K562 (cell line): ENCODE data around the gene GIPR. TPM values are rescaled to one million over a fixed set of nuclear protein-coding genes. Genes with fewer than 3 reads are reported as not detected.

Experiments
- BRCA1 ChIP-seq, 2 experiments: fragments of 450-650 bp in 1 of 2; sonication (generic) in 1 of 2; formaldehyde crosslinking in 1 of 2; IDR thresholded peaks; 2 replicates each; pipeline versions ENCODE4 v1.5.0 to v1.6.1; 2017 to 2020; ENCODE audit warnings: mild to moderate bottlenecking in 1 of 2, missing genetic modification reagents in 1 of 2
- CBFA2T3 ChIP-seq: fragments of 450-650 bp; IDR thresholded peaks from 2 replicates; pipeline ENCODE4 v1.6.1; 2017
- CBFB ChIP-seq: sonication (generic); formaldehyde crosslinking; IDR thresholded peaks from 2 replicates; pipeline ENCODE4 v1.4.0; 2020; ENCODE audit warnings: mild to moderate bottlenecking, missing genetic modification reagents
- CBX1 ChIP-seq: sonication (generic); IDR thresholded peaks from 2 replicates; pipeline ENCODE4 v1.6.1; 2016; ENCODE audit warnings: antibody characterized with exemption, low read depth, mild to moderate bottlenecking
- CHD2 ChIP-seq: IDR thresholded peaks from 2 replicates; pipeline ENCODE4 v1.6.1; 2011; ENCODE audit warnings: low read depth, low read length
- CREB1 ChIP-seq, 2 experiments: sonication (generic) in 1 of 2; formaldehyde crosslinking in 1 of 2; IDR thresholded peaks; 2 replicates each; pipeline versions ENCODE4 v1.6.1 to v1.8.0; 2012 to 2022; ENCODE audit warnings: inconsistent platforms in 1 of 2, mild to moderate bottlenecking in 1 of 2, missing genetic modification reagents in 1 of 2, moderate library complexity in 1 of 2
- E2F3 ChIP-seq: fragments of 250-450 bp; sonication (Bioruptor Pico); IDR thresholded peaks from 2 replicates; pipeline ENCODE4 v1.4.0; 2020; ENCODE audit warnings: mild to moderate bottlenecking
- FOXA3 ChIP-seq, 2 experiments: fragments of 450-650 bp in 1 of 2; sonication (generic) in 1 of 2; formaldehyde crosslinking; IDR thresholded peaks in 1 of 2; conservative IDR thresholded peaks in 1 of 2; 2 replicates each; pipeline versions ENCODE4 v1.4.0 to v1.8.0; 2020 to 2022; ENCODE audit warnings: mild to moderate bottlenecking in 2 of 2, missing genetic modification reagents in 1 of 2
- HNRNPH1 ChIP-seq: fragments of 200-400 bp; formaldehyde crosslinking; optimal IDR thresholded peaks from 2 replicates; pipeline ENCODE3; 2017; ENCODE audit warnings: low read depth, mild to moderate bottlenecking, low read length, moderate library complexity
- ILF3 ChIP-seq: fragments of 450-650 bp; IDR thresholded peaks from 2 replicates; pipeline ENCODE4 v1.6.1; 2018; ENCODE audit warnings: antibody characterized with exemption, mild to moderate bottlenecking, moderate library complexity, borderline replicate concordance
- MCM3 ChIP-seq: fragments of 450-650 bp; IDR thresholded peaks from 2 replicates; pipeline ENCODE4 v1.6.1; 2016
- NUFIP1 ChIP-seq: fragments of 450-650 bp; IDR thresholded peaks from 2 replicates; pipeline ENCODE4 v1.6.1; 2018; ENCODE audit not compliant: partially characterized antibody
- RBM14 ChIP-seq: fragments of 200-400 bp; formaldehyde crosslinking; IDR thresholded peaks from 2 replicates; pipeline ENCODE4 v1.6.1; 2018; ENCODE audit warnings: low read depth, mild to moderate bottlenecking, low read length, moderate library complexity, borderline replicate concordance; ENCODE audit not compliant: insufficient read depth
- RUNX1 ChIP-seq: sonication (generic); IDR thresholded peaks from 2 replicates; pipeline ENCODE4 v1.6.1; 2016; ENCODE audit warnings: antibody characterized with exemption, low read depth
- SAP30 ChIP-seq: fragments of 200-600 bp; sonication (generic); IDR thresholded peaks from 2 replicates; pipeline ENCODE4 v1.6.1; 2012; ENCODE audit warnings: borderline replicate concordance, low read depth, mild to moderate bottlenecking, moderate library complexity, low read length, control low read depth, inconsistent platforms; ENCODE audit not compliant: insufficient read depth, poor library complexity, severe bottlenecking
- SMAD3 ChIP-seq: fragments of 450-650 bp; formaldehyde crosslinking; conservative IDR thresholded peaks from 2 replicates; pipeline ENCODE4 v1.4.0; 2020; ENCODE audit warnings: mild to moderate bottlenecking
- SP1 ChIP-seq: sonication (generic); formaldehyde crosslinking; IDR thresholded peaks from 2 replicates; pipeline ENCODE4 v1.8.1; 2022; ENCODE audit warnings: mild to moderate bottlenecking, missing genetic modification reagents
- SPI1 ChIP-seq: IDR thresholded peaks from 2 replicates; pipeline ENCODE4 v1.6.1; 2011; ENCODE audit warnings: low read depth, low read length, control low read depth, borderline replicate concordance
- XRCC5 ChIP-seq: fragments of 200-400 bp; formaldehyde crosslinking; IDR thresholded peaks from 2 replicates; pipeline ENCODE4 v1.6.1; 2017; ENCODE audit warnings: low read depth, mild to moderate bottlenecking, low read length
- ZNF583 ChIP-seq: fragments of 250-450 bp; sonication (Bioruptor Pico); IDR thresholded peaks from 2 replicates; pipeline ENCODE4 v1.4.0; 2020
- ZNF644 ChIP-seq: fragments of 200-800 bp; sonication (Bioruptor generic); IDR thresholded peaks from 2 replicates; pipeline ENCODE4 v1.6.1; 2016; ENCODE audit warnings: low read depth, missing genetic modification characterization, missing compliant biosample characterization
- polyA plus RNA-seq, 8 experiments: library from polyadenylated mRNA; depleted of rRNA in 4 of 8; stranded (reverse) in 5 of 8; unstranded in 3 of 8; fragments of >200 nt; fragmentation: Nextera tagmentation in 2 of 8; fragmentation: Illumina TruSeq in 1 of 8; extraction: Ambion mirVana in 2 of 8; extraction: Trizol in 1 of 8; gene quantifications; 2 replicates each; pipeline versions ENCODE4 v1.2.1 to v1.2.3, GENCODE V29; 2011 to 2014; ENCODE audit warnings: inconsistent platforms in 1 of 8, missing spikeins in 1 of 8
- total RNA-seq, 7 experiments: library from RNA; depleted of rRNA in 6 of 7; stranded (reverse); fragments of >200 nt in 6 of 7; fragmentation: Illumina TruSeq in 2 of 7; extraction: Trizol in 2 of 7; gene quantifications; 2 replicates each; pipeline versions ENCODE4 v1.2.1 to v1.2.3, GENCODE V29; 2011 to 2021; ENCODE audit warnings: low replicate concordance in 1 of 7
- TF ChIP-seq, protein P1 (sequence below): fragments of 450-650 bp; IDR thresholded peaks from 2 replicates; pipeline ENCODE4 v1.6.1; 2016; ENCODE audit warnings: low read depth, mild to moderate bottlenecking, moderate library complexity
- TF ChIP-seq, protein P2 (sequence below): fragments of 450-650 bp; IDR thresholded peaks from 2 replicates; pipeline ENCODE4 v1.7.0; 2016; ENCODE audit warnings: borderline replicate concordance
- TF ChIP-seq, protein P3 (sequence below): sonication (generic); formaldehyde crosslinking; IDR thresholded peaks from 2 replicates; pipeline ENCODE4 v1.8.0; 2022; ENCODE audit warnings: missing genetic modification reagents, mild to moderate bottlenecking, moderate library complexity, borderline replicate concordance

The GIPR gene
- total and polyA plus RNA-seq, 9 of the 15 experiments (the other 6 are each of a cell fraction or from before 2014, with no cell fraction given) = 2.2 to 26.8 (median 12.7) TPM

DNA sequence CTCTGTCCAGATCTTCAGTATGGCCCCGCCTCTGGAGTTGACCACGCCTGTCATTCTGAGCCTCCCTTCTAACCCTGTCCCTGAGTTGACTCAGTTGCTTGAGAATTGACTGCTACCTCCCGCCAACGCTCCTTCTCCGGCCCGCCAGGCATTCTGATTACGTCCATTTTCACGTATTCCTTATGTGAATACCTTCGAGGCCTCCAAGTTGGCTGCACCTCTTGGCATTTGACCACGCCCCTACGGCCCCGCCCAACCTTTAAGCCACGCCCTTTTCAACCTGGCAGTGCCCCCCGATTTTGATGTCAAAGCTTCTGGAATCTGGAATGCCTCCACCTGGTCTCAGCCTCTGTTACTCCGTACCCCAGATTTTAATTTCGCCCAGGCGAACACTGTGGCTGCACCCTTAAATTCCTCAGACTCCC, 27.2 kb upstream of the GIPR start (continued):
- peak; percentile 34; the same call in 1 of the 2 replicates for TF ChIP-seq ZNF583 (CRISPR knock-in tag)
- TF ChIP-seq, protein P1, sequence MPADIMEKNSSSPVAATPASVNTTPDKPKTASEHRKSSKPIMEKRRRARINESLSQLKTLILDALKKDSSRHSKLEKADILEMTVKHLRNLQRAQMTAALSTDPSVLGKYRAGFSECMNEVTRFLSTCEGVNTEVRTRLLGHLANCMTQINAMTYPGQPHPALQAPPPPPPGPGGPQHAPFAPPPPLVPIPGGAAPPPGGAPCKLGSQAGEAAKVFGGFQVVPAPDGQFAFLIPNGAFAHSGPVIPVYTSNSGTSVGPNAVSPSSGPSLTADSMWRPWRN = no peak
- TF ChIP-seq SMAD3 (CRISPR knock-in tag) = no peak
- TF ChIP-seq E2F3 = 0 out of 2 replicates have a peak, but pooled peaks have one; percentile 4
- no peak for TF ChIP-seq CBFB
- peak; percentile 47; the same call in 1 of the 2 replicates for TF ChIP-seq SP1 (CRISPR knock-in tag)
- peak; percentile 84 for TF ChIP-seq SAP30
- TF ChIP-seq MCM3 = no peak
- TF ChIP-seq NUFIP1 = no peak
- TF ChIP-seq RUNX1 = no peak
- no peak for TF ChIP-seq SPI1
- TF ChIP-seq, protein P2, sequence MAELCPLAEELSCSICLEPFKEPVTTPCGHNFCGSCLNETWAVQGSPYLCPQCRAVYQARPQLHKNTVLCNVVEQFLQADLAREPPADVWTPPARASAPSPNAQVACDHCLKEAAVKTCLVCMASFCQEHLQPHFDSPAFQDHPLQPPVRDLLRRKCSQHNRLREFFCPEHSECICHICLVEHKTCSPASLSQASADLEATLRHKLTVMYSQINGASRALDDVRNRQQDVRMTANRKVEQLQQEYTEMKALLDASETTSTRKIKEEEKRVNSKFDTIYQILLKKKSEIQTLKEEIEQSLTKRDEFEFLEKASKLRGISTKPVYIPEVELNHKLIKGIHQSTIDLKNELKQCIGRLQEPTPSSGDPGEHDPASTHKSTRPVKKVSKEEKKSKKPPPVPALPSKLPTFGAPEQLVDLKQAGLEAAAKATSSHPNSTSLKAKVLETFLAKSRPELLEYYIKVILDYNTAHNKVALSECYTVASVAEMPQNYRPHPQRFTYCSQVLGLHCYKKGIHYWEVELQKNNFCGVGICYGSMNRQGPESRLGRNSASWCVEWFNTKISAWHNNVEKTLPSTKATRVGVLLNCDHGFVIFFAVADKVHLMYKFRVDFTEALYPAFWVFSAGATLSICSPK = no peak
- no peak for TF ChIP-seq HNRNPH1
- TF ChIP-seq BRCA1 (IDR thresholded peaks at IDR 0.05) = no peak
- no peak for TF ChIP-seq BRCA1 (CRISPR knock-in tag; IDR thresholded peaks at IDR 0.05)
- TF ChIP-seq CBX1 = no peak
- TF ChIP-seq ZNF644 = no peak
- TF ChIP-seq ILF3 = no peak
- 0 out of 4 replicates have a peak, but pooled peaks of 1 of the 2 experiments have one; percentile 30 for TF ChIP-seq FOXA3 (CRISPR knock-in tag; conservative IDR thresholded peaks at IDR 0.05 in 1 of 2, IDR thresholded peaks at IDR 0.05 in 1 of 2)
- no peak for TF ChIP-seq CREB1 (IDR thresholded peaks at IDR 0.05)
- TF ChIP-seq CREB1 (CRISPR knock-in tag; IDR thresholded peaks at IDR 0.05) = peak; percentile 17; the same call in 1 of the 2 replicates
- TF ChIP-seq XRCC5 = 0 out of 2 replicates have a peak, but pooled peaks have one; percentile 36
- no peak for TF ChIP-seq CBFA2T3
- TF ChIP-seq, protein P3, sequence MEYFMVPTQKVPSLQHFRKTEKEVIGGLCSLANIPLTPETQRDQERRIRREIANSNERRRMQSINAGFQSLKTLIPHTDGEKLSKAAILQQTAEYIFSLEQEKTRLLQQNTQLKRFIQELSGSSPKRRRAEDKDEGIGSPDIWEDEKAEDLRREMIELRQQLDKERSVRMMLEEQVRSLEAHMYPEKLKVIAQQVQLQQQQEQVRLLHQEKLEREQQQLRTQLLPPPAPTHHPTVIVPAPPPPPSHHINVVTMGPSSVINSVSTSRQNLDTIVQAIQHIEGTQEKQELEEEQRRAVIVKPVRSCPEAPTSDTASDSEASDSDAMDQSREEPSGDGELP (CRISPR knock-in tag) = no peak
- TF ChIP-seq CHD2 = no peak
- no peak for TF ChIP-seq RBM14
